Measurements from ENCODE around the gene SEZ6.

The SEZ6 gene

DNA sequence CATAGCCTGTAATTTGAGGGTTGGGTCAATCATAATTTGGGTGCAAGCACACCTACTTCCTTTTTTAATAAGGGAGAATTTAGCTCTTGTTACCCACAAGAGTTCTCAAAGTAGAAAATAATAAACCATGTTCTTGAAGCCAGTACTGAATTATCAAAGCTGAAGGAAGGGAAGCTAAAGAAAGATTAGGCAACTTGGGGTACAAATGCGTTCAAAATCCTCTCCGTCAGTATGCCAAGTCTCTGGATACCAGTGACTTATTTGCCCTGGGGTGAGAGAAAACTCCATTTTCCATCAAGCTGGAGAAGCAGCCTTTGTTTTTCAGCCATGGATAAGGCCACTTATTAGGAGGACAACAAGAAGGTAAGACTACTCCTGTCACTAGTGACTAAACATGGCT is 79.5 kb downstream of the SEZ6 start:
- DNase-seq: no peak

DNA sequence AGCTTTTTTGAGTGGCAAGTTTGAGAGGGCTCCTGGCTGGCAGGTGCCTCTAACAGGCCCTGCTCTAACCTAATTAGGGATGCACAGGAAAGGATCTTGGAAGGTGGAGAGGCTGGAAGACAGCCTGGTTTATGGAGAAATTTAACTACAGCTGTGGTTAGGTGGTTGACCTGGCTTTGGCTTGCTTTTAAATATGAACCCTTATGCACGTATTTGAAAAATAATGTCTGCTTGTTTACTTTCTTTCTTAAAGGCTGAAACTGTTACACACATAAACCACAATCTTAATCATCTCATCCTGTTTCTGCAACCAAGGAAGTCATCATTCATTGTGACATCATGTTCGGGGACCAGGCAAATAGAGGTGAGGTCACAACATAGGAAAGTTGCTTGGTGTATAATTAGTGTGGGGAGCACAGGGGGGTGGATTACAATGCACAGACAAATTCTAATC is 79.9 kb downstream of the SEZ6 start:
- DNase-seq: no peak

GRCh38 chr17:28920201-28920600 is 85.6 kb downstream of the SEZ6 start:
- no peak for DNase-seq

- DNase-seq: no peak
These were observed 87.5 kb downstream of the SEZ6 start for GRCh38 chr17:28918295-28918694.

DNA sequence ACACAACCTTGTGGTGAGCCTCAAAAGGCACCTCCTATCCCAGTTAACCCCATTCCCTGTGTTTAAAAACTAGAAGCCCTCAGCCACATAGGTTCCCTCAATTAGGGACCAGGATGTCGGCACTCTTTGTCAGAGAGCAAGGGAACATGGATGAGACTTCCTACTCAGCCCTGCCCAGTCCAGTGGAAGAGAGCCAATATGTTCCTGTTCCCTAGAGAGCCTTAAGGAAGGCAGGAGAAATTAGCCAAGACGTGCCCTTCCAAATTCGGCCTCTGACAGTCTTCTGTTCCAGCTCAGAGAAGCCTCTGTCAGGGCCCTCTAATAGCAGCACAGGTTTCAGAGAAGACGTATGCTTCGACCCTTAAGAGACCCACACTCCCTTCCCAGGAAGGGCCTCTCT is 88.4 kb downstream of the SEZ6 start:
- no peak for DNase-seq

DNA sequence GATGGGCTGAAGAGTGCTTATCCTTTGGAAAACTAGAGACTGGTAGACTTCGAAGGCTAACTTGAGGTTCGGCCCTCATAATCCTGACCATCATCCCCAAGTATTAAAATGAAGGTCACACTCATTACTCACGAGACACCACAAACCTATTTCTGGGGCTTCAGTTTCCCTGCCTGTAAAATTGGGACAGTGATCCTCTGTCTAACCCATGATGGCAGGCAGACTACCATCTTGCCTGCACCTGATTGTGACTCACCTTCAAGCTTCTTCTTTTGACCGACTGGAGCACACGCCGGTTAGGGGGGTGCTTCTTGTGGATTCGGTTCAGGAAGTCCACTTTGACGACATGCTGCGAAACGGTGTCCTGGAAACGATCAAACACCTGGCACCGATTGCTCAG is 88.8 kb downstream of the SEZ6 start:
- no peak for DNase-seq

DNA sequence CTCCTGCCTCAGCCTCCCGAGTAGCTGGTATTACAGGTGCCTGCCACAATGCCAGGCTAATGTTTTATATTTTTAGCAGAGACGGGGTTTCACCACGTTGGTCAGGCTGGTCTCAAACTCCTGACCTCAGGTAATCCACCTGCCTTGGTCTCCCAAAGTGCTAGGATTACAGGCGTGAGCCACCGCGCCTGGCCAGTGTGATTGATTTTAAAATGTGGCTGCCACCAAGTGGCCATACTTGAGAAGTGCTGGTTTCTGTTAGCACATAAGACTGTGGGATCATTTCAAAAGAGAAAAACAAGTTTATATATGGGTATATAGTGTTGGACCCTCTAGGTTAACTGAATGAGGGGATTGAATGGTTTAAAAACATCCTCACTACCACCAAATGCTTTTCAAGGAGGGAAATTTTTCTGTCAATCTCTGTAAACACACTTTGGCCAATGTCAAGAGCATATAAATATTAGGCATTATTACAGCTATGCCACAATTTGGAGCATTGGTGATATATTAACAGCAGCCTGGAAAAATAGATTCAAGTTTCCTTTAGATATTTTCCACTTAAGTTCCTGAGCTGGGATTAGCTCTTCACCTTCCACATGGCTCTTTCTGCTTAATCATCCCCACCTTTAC is 89.4 kb downstream of the SEZ6 start:
- no peak for DNase-seq

DNA sequence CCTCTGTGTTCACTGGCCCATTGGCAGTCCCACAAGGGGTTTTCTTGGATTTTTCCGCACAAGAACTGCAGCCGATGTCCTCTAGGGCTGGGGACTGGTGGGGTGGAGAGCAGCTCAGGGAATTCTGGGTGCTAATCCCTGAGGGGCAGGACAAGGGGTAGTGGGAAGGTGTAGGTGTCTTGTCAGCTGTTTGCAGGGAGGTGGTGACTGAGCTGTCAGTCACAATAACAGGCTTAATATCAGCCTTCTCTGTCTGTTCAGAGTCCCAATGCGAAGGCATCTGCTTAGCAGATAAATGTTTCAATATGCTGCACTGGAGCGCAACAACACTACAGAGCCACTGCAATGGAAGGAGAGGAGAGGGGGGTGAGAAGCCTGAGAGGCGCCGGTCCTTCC is 92.9 kb downstream of the SEZ6 start:
- DNase-seq: no peak

DNA sequence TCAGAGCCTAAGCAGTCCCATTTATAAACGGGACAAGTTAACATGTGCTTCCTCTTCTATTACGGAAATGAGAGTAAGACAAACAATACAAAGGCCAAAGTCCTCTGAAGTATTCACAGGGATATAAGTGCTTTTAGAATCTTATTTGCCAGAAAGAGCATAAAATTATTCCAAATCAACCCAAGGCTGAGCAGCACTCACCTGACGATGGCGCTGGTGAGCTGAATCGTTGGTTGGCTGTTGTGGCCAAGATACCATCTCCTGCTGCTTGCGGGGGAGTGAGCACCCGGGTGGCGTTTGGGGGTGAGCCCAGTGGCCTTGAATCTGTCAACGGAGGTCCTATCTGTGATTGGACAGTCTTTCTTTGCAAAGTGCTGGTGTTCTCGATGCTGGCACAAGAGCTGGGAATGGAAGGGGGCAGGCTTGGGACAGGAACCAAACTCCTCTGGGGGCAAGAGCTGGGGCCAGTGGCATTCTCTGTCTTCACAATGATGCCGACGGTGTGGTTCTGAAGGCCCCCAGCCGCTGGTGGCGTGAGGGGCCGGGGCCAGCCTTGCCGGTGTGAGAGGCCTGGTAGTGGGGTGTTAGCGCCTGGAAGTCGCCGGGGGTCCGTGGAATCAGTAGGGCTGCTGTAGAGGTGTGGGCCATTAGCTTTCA is 93.4 kb downstream of the SEZ6 start:
- DNase-seq: no peak

- no peak for DNase-seq
These were observed 94.3 kb downstream of the SEZ6 start for GRCh38 chr17:28911411-28912045.

DNA sequence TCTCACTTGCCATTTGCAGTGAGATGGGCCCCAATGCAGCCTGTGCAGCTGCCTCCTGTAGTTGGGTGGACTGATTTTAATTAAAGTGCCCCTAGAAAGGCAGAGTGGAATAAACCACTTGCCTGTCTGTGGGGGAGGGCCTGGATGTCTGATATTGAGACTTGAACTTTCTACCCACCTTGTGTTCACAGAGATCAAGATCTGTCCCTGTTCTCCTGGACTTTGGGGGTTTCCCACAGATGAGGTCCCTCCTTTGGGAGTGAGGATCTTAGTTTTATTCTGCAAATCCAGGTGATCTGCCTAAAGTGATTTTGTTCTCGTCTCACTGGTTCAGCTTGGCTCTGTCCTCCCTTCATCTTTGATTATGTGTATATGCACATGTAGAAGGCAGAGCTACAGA is 95.3 kb downstream of the SEZ6 start:
- DNase-seq: no peak

- DNase-seq: no peak
These were observed 97.1 kb downstream of the SEZ6 start for GRCh38 chr17:28908640-28909167.

GRCh38 chr17:28907709-28908475 is 97.9 kb downstream of the SEZ6 start:
- no peak for DNase-seq

GRCh38 chr17:28906706-28907438 is 99.0 kb downstream of the SEZ6 start:
- DNase-seq: no peak

DNA sequence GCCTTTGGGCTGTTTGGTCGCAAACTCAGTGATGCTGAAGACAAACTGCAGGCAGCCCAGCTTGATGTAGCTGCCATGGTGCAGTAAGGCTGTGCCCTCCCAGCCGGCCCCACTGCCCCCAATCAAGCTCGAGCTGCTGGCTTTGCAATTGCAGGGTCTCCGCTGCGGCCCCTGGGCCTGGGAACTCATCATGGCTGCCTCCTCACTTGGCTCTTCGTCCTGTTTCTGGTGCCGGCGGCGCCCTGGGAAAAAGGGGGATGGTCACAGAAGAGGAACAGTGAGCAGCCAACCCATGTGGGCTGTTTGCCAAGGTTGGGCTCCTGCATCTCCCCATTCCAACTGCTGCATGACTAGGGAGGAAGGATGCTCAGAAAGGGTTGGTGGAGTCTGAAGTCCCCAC is 99.6 kb downstream of the SEZ6 start:
- no peak for DNase-seq

Measured in NCI-H510A (cell line).